ENCODE results near the gene HYAL1. TPM values are rescaled to one million over a fixed set of nuclear protein-coding genes. Genes with fewer than 3 reads are reported as not detected.
A peak's percentile ranks its signal among the peaks of the same experiment; 100 is the strongest.

Gene HYAL1
- 1 to 10 TPM in 8 of 12 donors, under 1 TPM in 2, not detected in 2; 0.95 to 3.3 (median 1.8) TPM for polyA plus RNA-seq (ENCODE audit: insufficient read length in 12 of 12)
- long read RNA-seq, donor 1, partial matches to known transcripts, result 0 of 2 reads
- long read RNA-seq, donor 1, other reads (novel, unspliced or antisense), result 0 of 2 reads
- long read RNA-seq, donor 2, result 0 reads
- long read RNA-seq, donor 3, result 0 reads
- long read RNA-seq, donor 4, result 0 reads
- long read RNA-seq, donor 5, result 0 reads
- long read RNA-seq, donor 6, result 0 reads
- long read RNA-seq, donor 7, result 0 reads
- long read RNA-seq, donor 8, partial matches to known transcripts, result 0 of 2 reads
- long read RNA-seq, donor 8, other reads (novel, unspliced or antisense), result 0 of 2 reads
- long read RNA-seq, donor 9, result 0 reads
- long read RNA-seq, donor 10, result 0 reads
- long read RNA-seq, donor 11, result 0 reads

GRCh38 chr3:50303013-50303815, at the start of gene HYAL1:
Gene HYAL1, minus strand, starts transcription at chr3:50303574. Its CDS starts 618 bp downstream, at chr3:50302956.
- no peak for DNase-seq

- DNase-seq, result no peak
Observed at GRCh38 chr3:50352781-50353180, 49.4 kb upstream of the HYAL1 start.

- DNase-seq, result no peak
Observed at GRCh38 chr3:50351323-50351697, 47.9 kb upstream of the HYAL1 start.

GRCh38 chr3:50350527-50351322, 47.4 kb upstream of the HYAL1 start, which contains the start of the genes CYB561D2 and NPRL2:
Gene CYB561D2, plus strand, starts transcription at chr3:50350862. Its CDS starts 572 bp downstream, at chr3:50351434.
Gene NPRL2, minus strand, starts transcription at chr3:50350775. Its CDS starts 123 bp downstream, at chr3:50350652.
- DNase-seq, result peak; percentile 95

GRCh38 chr3:50350213-50350526, 46.8 kb upstream of the HYAL1 start:
- DNase-seq, result no peak

- peak; percentile 68 for DNase-seq
Observed at GRCh38 chr3:50347187-50347813, 43.9 kb upstream of the HYAL1 start.

- no peak for DNase-seq
Observed at GRCh38 chr3:50345586-50346234, 42.3 kb upstream of the HYAL1 start, which contains the start of gene ZMYND10. Gene ZMYND10, minus strand, starts transcription at chr3:50345732. Its CDS starts 153 bp downstream, at chr3:50345579.

- DNase-seq, result no peak
Observed at GRCh38 chr3:50345008-50345407, 41.6 kb upstream of the HYAL1 start.

- DNase-seq, result no peak
Observed at GRCh38 chr3:50342813-50343633, 39.6 kb upstream of the HYAL1 start.

- DNase-seq, result no peak
Observed at GRCh38 chr3:50341996-50342650, 38.7 kb upstream of the HYAL1 start.

- DNase-seq, result no peak
Observed at GRCh38 chr3:50341537-50341936, 38.2 kb upstream of the HYAL1 start.

- DNase-seq, result peak; percentile 89
Observed at GRCh38 chr3:50340448-50341329, 37.3 kb upstream of the HYAL1 start, which contains the start of gene RASSF1. Gene RASSF1, minus strand, starts transcription at chr3:50340836. Its CDS starts 31 bp downstream, at chr3:50340805.

GRCh38 chr3:50340147-50340447, 36.7 kb upstream of the HYAL1 start:
- no peak for DNase-seq

- no peak for DNase-seq
Observed at GRCh38 chr3:50339485-50340146, 36.2 kb upstream of the HYAL1 start.

GRCh38 chr3:50338965-50339364, 35.6 kb upstream of the HYAL1 start:
- DNase-seq, result no peak

GRCh38 chr3:50337175-50337861, 33.9 kb upstream of the HYAL1 start:
- peak; percentile 98 for DNase-seq

All from muscle of arm (tissue), 14 donors.